IMR-90 (cell line): ENCODE measurements around the gene DENND6B. TPM values are rescaled to one million over a fixed set of nuclear protein-coding genes. Genes with fewer than 3 reads are reported as not detected.
A peak's percentile ranks its signal among the peaks of the same experiment; 100 is the strongest.

ENCODE experiments used
- ATAC-seq: fragments of 200-7000 bp; cut with Tn5 transposase; 2 replicates; pipeline ENCODE4 v1.9.1; 2020; ENCODE audit warnings: low read depth, mild to moderate bottlenecking, moderate library complexity
- BruUV-seq: library from RNA; stranded (reverse); fragments of 400-500 nt; replicated peaks from 2 replicates; lab custom pipeline; 2021; lab: Mats Ljungman, UMichigan
- CTCF ChIA-PET: fragments of 300-600 bp; formaldehyde crosslinking; extraction: SDS; loops from one replicate; lab custom pipeline; 2021; ENCODE audit warnings: antibody characterized with exemption; lab: Yijun Ruan, JAX
- POLR2A ChIA-PET: fragments of 300-600 bp; sonication (Branson Sonifier 250); formaldehyde crosslinking; loops from one replicate; lab custom pipeline; 2022; ENCODE audit warnings: antibody characterized with exemption; ENCODE audit not compliant: unreplicated experiment; lab: Charles Lee
- DNase-seq: peaks from one replicate; pipeline ENCODE4 v3.0.0; 2013
- H2AFZ ChIP-seq: replicated peaks from 2 replicates; pipeline ENCODE3; 2013; ENCODE audit warnings: low read length, mild to moderate bottlenecking; ENCODE audit not compliant: poor library complexity
- H2AK5ac ChIP-seq: 2 replicates; pipeline ENCODE4 v1.6.1; 2013; ENCODE audit warnings: low read depth, low read length, inconsistent platforms
- H2AK9ac ChIP-seq: replicated peaks from 2 replicates; pipeline ENCODE3; 2013; ENCODE audit warnings: mild to moderate bottlenecking, low read depth, low read length, moderate library complexity; ENCODE audit not compliant: poor library complexity
- H2BK120ac ChIP-seq: 2 replicates; pipeline ENCODE4 v1.6.1; 2013; ENCODE audit warnings: low read depth, low read length, inconsistent platforms
- H2BK15ac ChIP-seq: 3 replicates; pipeline ENCODE4 v1.6.1; 2013; ENCODE audit warnings: low read depth, low read length, inconsistent platforms
- H2BK20ac ChIP-seq: 2 replicates; pipeline ENCODE4 v1.6.1; 2013; ENCODE audit warnings: low read depth, mild to moderate bottlenecking, inconsistent platforms, low read length, moderate library complexity
- H2BK5ac ChIP-seq: 2 replicates; pipeline ENCODE4 v1.6.1; 2013; ENCODE audit warnings: mild to moderate bottlenecking, low read depth, low read length, inconsistent platforms; ENCODE audit not compliant: poor library complexity, severe bottlenecking
- H3K14ac ChIP-seq: replicated peaks from 2 replicates; pipeline ENCODE4 v1.6.1; 2013; ENCODE audit warnings: low read depth, low read length, inconsistent platforms
- H3K18ac ChIP-seq: 2 replicates; pipeline ENCODE4 v1.6.1; 2013; ENCODE audit warnings: low read depth, low read length, control low read depth
- H3K23ac ChIP-seq: 2 replicates; pipeline ENCODE4 v1.6.1; 2013; ENCODE audit warnings: low read depth, low read length, inconsistent platforms
- H3K27ac ChIP-seq: 2 replicates; pipeline ENCODE4 v1.5.1; 2013; ENCODE audit warnings: mild to moderate bottlenecking, control low read depth, low read length; ENCODE audit not compliant: insufficient read depth
- H3K27me3 ChIP-seq: 2 replicates; pipeline ENCODE4 v1.6.1; 2013; ENCODE audit warnings: low read length; ENCODE audit not compliant: control insufficient read depth, insufficient read depth
- H3K36me3 ChIP-seq: 2 replicates; pipeline ENCODE4 v1.6.1; 2013; ENCODE audit warnings: low read length, mixed read lengths; ENCODE audit not compliant: control insufficient read depth, insufficient read depth
- H3K4ac ChIP-seq: 2 replicates; pipeline ENCODE4 v1.6.1; 2013; ENCODE audit warnings: low read depth, low read length, inconsistent platforms
- H3K4me1 ChIP-seq: 2 replicates; pipeline ENCODE4 v1.6.1; 2013; ENCODE audit warnings: low read length, mixed read lengths; ENCODE audit not compliant: control insufficient read depth, insufficient read depth
- H3K4me2 ChIP-seq: 2 replicates; pipeline ENCODE4 v1.6.1; 2013; ENCODE audit warnings: low read depth, mild to moderate bottlenecking, control low read depth, low read length, moderate library complexity
- H3K4me3 ChIP-seq: 2 replicates; pipeline ENCODE4 v1.5.1; 2013; ENCODE audit warnings: low read depth, mild to moderate bottlenecking, control low read depth, low read length, moderate library complexity; ENCODE audit not compliant: insufficient read depth
- H3K56ac ChIP-seq: 2 replicates; pipeline ENCODE4 v1.6.1; 2013; ENCODE audit warnings: low read length, inconsistent platforms; ENCODE audit not compliant: insufficient read depth; ENCODE audit errors: extremely low read depth
- H3K79me1 ChIP-seq, 2 experiments: 2 replicates each; pipeline ENCODE4 v1.6.1; 2013; ENCODE audit warnings: low read length in 2 of 2, inconsistent platforms in 1 of 2, low read depth in 1 of 2
- H3K9ac ChIP-seq: 2 replicates; pipeline ENCODE4 v1.6.1; 2013; ENCODE audit warnings: low read depth, low read length, control low read depth
- H3K9me1 ChIP-seq: 2 replicates; pipeline ENCODE4 v1.6.1; 2013; ENCODE audit warnings: low read length, inconsistent platforms; ENCODE audit not compliant: insufficient read depth
- H3K9me3 ChIP-seq: 2 replicates; pipeline ENCODE4 v1.6.1; 2013; ENCODE audit warnings: low read length; ENCODE audit not compliant: control insufficient read depth, insufficient read depth
- H4K20me1 ChIP-seq: 2 replicates; pipeline ENCODE4 v1.6.1; 2013; ENCODE audit warnings: low read length, inconsistent platforms; ENCODE audit not compliant: insufficient read depth
- H4K5ac ChIP-seq: 2 replicates; pipeline ENCODE4 v1.6.1; 2013; ENCODE audit warnings: mild to moderate bottlenecking, low read depth, low read length, control low read depth
- H4K8ac ChIP-seq, 2 experiments: 2 replicates each; pipeline ENCODE4 v1.6.1; 2013; ENCODE audit warnings: low read depth in 2 of 2, low read length in 2 of 2, control low read depth in 1 of 2, inconsistent platforms in 1 of 2
- H4K91ac ChIP-seq: 2 replicates; pipeline ENCODE4 v1.6.1; 2013; ENCODE audit warnings: low read depth, low read length, inconsistent platforms; ENCODE audit not compliant: insufficient read depth
- ELK1 ChIP-seq: fragments of 150-350 bp; IDR thresholded peaks from 2 replicates; pipeline ENCODE4 v1.6.1; 2016; ENCODE audit warnings: low read depth, mild to moderate bottlenecking, low read length, moderate library complexity, borderline replicate concordance
- POLR2A ChIP-seq: IDR thresholded peaks from 2 replicates; pipeline ENCODE4 v1.6.1; 2012; ENCODE audit warnings: mild to moderate bottlenecking, low read depth, low read length
- RAD21 ChIP-seq: IDR thresholded peaks from 2 replicates; pipeline ENCODE4 v1.6.1; 2012; ENCODE audit warnings: low read length, improper control_type of control experiment
- RCOR1 ChIP-seq: IDR thresholded peaks from 2 replicates; pipeline ENCODE4 v1.6.1; 2012; ENCODE audit warnings: mild to moderate bottlenecking, low read length, improper control_type of control experiment; ENCODE audit not compliant: insufficient replicate concordance
- WGBS, 2 experiments: methylation state at CpG; one replicate each; pipeline versions ENCODE4 v1.1.5 to v1.1.7; 2013; ENCODE audit warnings: missing lambda C conversion rate in 2 of 2; ENCODE audit not compliant: insufficient read length in 1 of 2; ENCODE audit errors: extremely low coverage in 2 of 2; 5-methylcytosine and 5-hydroxymethylcytosine counted together
- dilution Hi-C: fragments of 300-500 bp; cut with HindIII; formaldehyde crosslinking; loops from one replicate; pipeline ENCODE4 v1.14.3; 2018; ENCODE audit warnings: low sequenced_read_pairs; ENCODE audit not compliant: unreplicated experiment
- in situ Hi-C: fragments of 300-500 bp; cut with MboI; formaldehyde crosslinking; loops from 3 replicates; pipeline ENCODE4 v1.14.3; 2019; ENCODE audit warnings: low sequenced_read_pairs, inconsistent platforms, mixed read lengths
- intact Hi-C: fragments of 100-400 bp; cut with micrococcal nuclease; formaldehyde crosslinking; loops from 2 replicates; pipeline ENCODE4 v1.10.0; 2022
- polyA plus RNA-seq, 3 experiments: library from polyadenylated mRNA; depleted of rRNA; stranded (reverse); fragments of >200 nt; gene quantifications; 2 replicates each; pipeline ENCODE4 v1.2.3, GENCODE V29; 2012; ENCODE audit warnings: low replicate concordance in 1 of 3
- total RNA-seq: library from RNA; depleted of rRNA; stranded (reverse); fragments of >200 nt; gene quantifications from 2 replicates; pipeline ENCODE4 v1.2.3, GENCODE V29; 2012

Gene DENND6B
- total and polyA plus RNA-seq, 2 of the 4 experiments (the other 2 are of a cell fraction), result 0.36 to 4.9 TPM

DNA sequence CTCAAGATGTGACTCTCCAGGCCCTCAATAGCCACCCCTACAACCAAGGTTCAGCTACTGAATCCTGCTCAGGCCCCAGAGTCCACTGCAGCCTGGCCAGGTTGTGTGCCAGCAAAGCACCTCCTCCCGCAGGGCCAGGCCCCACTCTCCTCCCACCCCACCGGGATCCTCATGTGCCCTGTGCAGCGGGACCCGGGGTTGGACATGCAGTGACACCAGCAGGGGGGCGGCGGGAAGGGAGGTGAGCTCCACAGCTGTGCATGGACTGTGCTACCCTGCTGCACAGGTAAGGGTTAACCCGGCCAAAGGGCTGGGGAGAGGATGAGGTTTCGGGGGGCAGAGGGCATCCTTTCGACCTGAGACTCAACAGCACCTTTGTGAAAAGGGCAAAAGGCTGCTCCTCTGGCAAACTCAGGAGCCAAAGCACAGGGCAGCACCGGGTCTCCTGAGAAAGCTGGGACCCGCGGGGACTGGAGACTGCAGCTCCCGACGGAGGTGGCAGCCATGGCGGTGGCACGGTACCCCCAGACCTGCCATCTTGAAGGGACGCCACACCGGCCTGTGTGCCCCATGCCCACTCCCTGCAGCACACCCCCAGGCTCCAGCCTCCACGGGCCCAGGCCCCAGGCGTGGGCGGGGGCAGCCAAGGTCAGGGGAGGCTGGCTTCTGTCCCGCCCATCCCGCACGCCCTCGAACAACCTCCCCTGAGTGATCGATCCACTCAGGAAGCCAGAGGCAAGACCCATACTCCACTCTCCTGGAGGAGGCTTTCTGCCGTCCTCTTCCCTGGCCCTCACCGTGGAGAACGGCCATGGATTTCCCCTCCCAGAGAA, 29.9 kb downstream of the DENND6B start:
- no peak overlapping the region for H3K18ac ChIP-seq
- CTCF ChIA-PET, result interaction anchor here (0.6 kb wide), 1 partner anchor 33 kb away, joined by 7 read pairs; no protein-coding TSS in a partner anchor
- intact Hi-C loops (no loop called here), dilution Hi-C loops (no loop called here), in situ Hi-C loops (no loop called here)
- TF ChIP-seq ELK1 (no peak), RAD21 (no peak), POLR2A (no peak), RCOR1 (no peak)
- H3K4me1 ChIP-seq, result peaks cover 59% of the 10 kb centered on the region
- no peak overlapping the region for H2BK120ac ChIP-seq
- no peak overlapping the region for H2BK15ac ChIP-seq
- H3K27me3 ChIP-seq, result no peaks in the 10 kb centered on the region
- 85% methylated on average over 18 of the region's 29 CpGs; no CpG with 5 or more reads in 1 of the 2 experiments for WGBS, 2 experiments
- H3K9me1 ChIP-seq, result peaks cover 3% of the 10 kb centered on the region
- H4K5ac ChIP-seq, result no peak overlapping the region
- peak overlapping the region; percentile 25; the same call in 1 of the 2 replicates for H2AK5ac ChIP-seq
- ATAC-seq (no peak), DNase-seq (no peak)
- H3K4me2 ChIP-seq, result no peak overlapping the region
- no peak overlapping the region for H2BK20ac ChIP-seq
- peaks cover 86% of the 10 kb centered on the region for H4K20me1 ChIP-seq
- no peak overlapping the region; the same call in 1 of the 2 replicates for H3K4ac ChIP-seq
- H3K79me1 ChIP-seq, result peaks cover 8 to 50% of the 10 kb centered on the region in 2 experiments; a peak in 3 of 4 replicates
- peaks cover 12% of the 10 kb centered on the region for H3K36me3 ChIP-seq
- H2AK9ac ChIP-seq, result peak overlapping the region; percentile 42
- no peaks in the 10 kb centered on the region for H3K9me3 ChIP-seq
- POLR2A ChIA-PET, result no interaction called here
- H3K23ac ChIP-seq, result no peak overlapping the region
- peak overlapping the region; percentile 7; the same call in 1 of the 2 replicates for H3K27ac ChIP-seq
- H2AFZ ChIP-seq, result peak overlapping the region; percentile 19
- no peak overlapping the region for H4K8ac ChIP-seq
- H3K14ac ChIP-seq, result no peak overlapping the region
- H4K91ac ChIP-seq, result no peak overlapping the region
- peak overlapping the region; percentile 15 for H2BK5ac ChIP-seq
- H3K56ac ChIP-seq, result no peak overlapping the region
- H3K9ac ChIP-seq, result no peak overlapping the region
- no peak overlapping the region for H3K4me3 ChIP-seq
- BruUV-seq, result no TSS peak
